Esophagus muscularis mucosa (tissue), 4 donors: ENCODE data around the gene HNF1A. TPM values are rescaled to one million over a fixed set of nuclear protein-coding genes. Genes with fewer than 3 reads are reported as not detected.

Experiments used
- DNase-seq: peaks from one replicate; pipeline ENCODE4 v3.0.0-alpha.2; 2017; ENCODE audit errors: extremely low spot score
- H3K27ac ChIP-seq, 4 donors: fragments of 200-600 bp; sonication (generic); replicated peaks in 1 of 4; 1 replicate in 3 of 4; 2 replicates in 1 of 4; pipeline ENCODE4 v1.5.1; 2016 to 2019; ENCODE audit warnings: mild to moderate bottlenecking in 1 of 4
- H3K27me3 ChIP-seq, 4 donors: fragments of 200-600 bp; sonication (generic); one replicate each; pipeline versions ENCODE4 v1.5.1 to v1.6.0; 2016 to 2019
- H3K36me3 ChIP-seq, 4 donors: fragments of 200-600 bp; sonication (generic); one replicate each; pipeline ENCODE4 v1.5.1; 2016 to 2019
- H3K4me1 ChIP-seq, 4 donors: fragments of 200-600 bp; sonication (generic); one replicate each; pipeline ENCODE4 v1.5.1; 2016 to 2019
- H3K4me3 ChIP-seq, 4 donors: fragments of 200-600 bp; sonication (generic); 1 replicate in 2 of 4; 2 replicates in 2 of 4; pipeline ENCODE4 v1.5.1; 2016 to 2019; ENCODE audit warnings: mild to moderate bottlenecking in 4 of 4, moderate library complexity in 1 of 4
- H3K9me3 ChIP-seq, 4 donors: fragments of 200-600 bp; sonication (generic); 1 replicate in 3 of 4; 2 replicates in 1 of 4; pipeline ENCODE4 v1.5.1; 2016 to 2019
- CTCF ChIP-seq, 3 experiments: fragments of 200-600 bp in 2 of 3; fragments of 450-650 bp in 1 of 3; sonication (generic) in 2 of 3; IDR thresholded peaks; one replicate each; pipeline ENCODE4 v1.5.1; 2017 to 2019; ENCODE audit warnings: antibody characterized with exemption in 3 of 3, mild to moderate bottlenecking in 2 of 3, moderate library complexity in 1 of 3
- EP300 ChIP-seq: sonication (generic); formaldehyde crosslinking; IDR thresholded peaks from one replicate; pipeline ENCODE4 v1.6.1; 2017; ENCODE audit warnings: antibody characterized with exemption
- POLR2A ChIP-seq: fragments of 450-650 bp; IDR thresholded peaks from one replicate; pipeline ENCODE4 v1.6.1; 2017; ENCODE audit warnings: antibody characterized with exemption, moderate library complexity, mild to moderate bottlenecking, low read depth
- POLR2AphosphoS5 ChIP-seq, 2 donors: sonication (generic); formaldehyde crosslinking; IDR thresholded peaks; one replicate each; pipeline ENCODE4 v1.6.1; 2017; ENCODE audit warnings: antibody characterized with exemption in 2 of 2
- WGBS: methylation state at CpG from one replicate; pipeline ENCODE4 v1.1.5; 2018; 5-methylcytosine and 5-hydroxymethylcytosine counted together
- intact Hi-C: fragments of 100-400 bp; cut with DNase I; formaldehyde crosslinking; loops from one replicate; pipeline ENCODE4 v1.15.1; 2023
- total RNA-seq, 4 donors: library from RNA; depleted of rRNA; stranded (reverse); fragments of >200 nt; gene quantifications; one replicate each; pipeline versions ENCODE4 v1.1.0 to v1.2.1, GENCODE V29; 2016

Gene HNF1A
- total RNA-seq, 4 donors from 2014 or later, result not detected

DNA sequence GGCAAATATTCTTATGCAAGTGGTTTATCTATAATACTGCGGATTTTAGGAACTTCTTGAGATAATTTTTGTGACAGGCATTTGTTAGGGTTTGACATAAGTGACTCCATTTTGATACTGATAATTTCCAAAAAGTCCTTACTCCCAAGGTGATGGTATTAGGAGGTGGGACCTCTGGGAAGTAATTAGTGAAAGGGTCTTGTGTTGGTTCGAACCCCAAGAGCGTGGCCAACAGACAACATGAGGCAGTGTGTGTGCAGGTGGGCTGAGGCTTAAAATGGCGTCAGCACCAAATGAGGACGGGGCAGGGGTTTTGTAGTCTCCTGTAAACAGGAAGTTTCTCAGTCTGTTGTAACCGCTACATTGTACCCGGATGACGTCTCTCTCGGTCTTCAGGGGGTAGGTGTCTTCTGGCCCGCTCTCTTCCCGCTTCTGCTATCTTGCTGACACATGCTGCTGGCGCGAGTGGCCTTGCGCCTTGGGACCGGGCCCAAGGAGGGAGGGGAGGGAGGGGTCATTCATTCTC lies 39.7 kb downstream of the HNF1A start:
- no peaks in the 10 kb centered on the region for H3K9me3 ChIP-seq
- no peaks in the 10 kb centered on the region for H3K27me3 ChIP-seq
- WGBS, result 89% methylated on average over 15 of the region's 15 CpGs
- peaks cover 0 to 5% (median 3%) of the 10 kb centered on the region in 4 donors for H3K36me3 ChIP-seq
- H3K4me1 ChIP-seq, result peaks cover 9 to 14% (median 12%) of the 10 kb centered on the region in 4 donors
- no peak overlapping the region for H3K4me3 ChIP-seq
- TF ChIP-seq CTCF (IDR thresholded peaks at IDR 0.05) (no peak), EP300 (no peak), POLR2AphosphoS5 (IDR thresholded peaks at IDR 0.05) (no peak), POLR2A (no peak)
- intact Hi-C loops, result no loop called here
- no peak for DNase-seq
- H3K27ac ChIP-seq, result no peak overlapping the region

- Histone ChIP-seq H3K4me3 (no peak overlapping the region), H3K4me1 (peaks cover 9 to 14% (median 12%) of the 10 kb centered on the region in 4 donors), H3K9me3 (no peaks in the 10 kb centered on the region), H3K27ac (no peak overlapping the region), H3K36me3 (no peaks in the 10 kb centered on the region), H3K27me3 (no peaks in the 10 kb centered on the region)
- 91% methylated on average over 2 of the region's 2 CpGs for WGBS
- no peak for DNase-seq
- TF ChIP-seq POLR2AphosphoS5 (IDR thresholded peaks at IDR 0.05) (no peak), CTCF (IDR thresholded peaks at IDR 0.05) (no peak), EP300 (no peak), POLR2A (no peak)
- intact Hi-C loops, result no loop called here
Measured at GRCh38 chr12:121018860-121019617, 40.7 kb downstream of the HNF1A start.

GRCh38 chr12:121021754-121022153 lies 43.4 kb downstream of the HNF1A start:
- Histone ChIP-seq H3K9me3 (no peaks in the 10 kb centered on the region), H3K27me3 (no peaks in the 10 kb centered on the region), H3K36me3 (peaks cover 0 to 5% (median 0%) of the 10 kb centered on the region in 4 donors), H3K4me3 (no peak overlapping the region), H3K27ac (no peak overlapping the region), H3K4me1 (no peaks in the 10 kb centered on the region)
- no peak for DNase-seq
- intact Hi-C loops, result no loop called here
- 86% methylated on average over 6 of the region's 6 CpGs for WGBS
- TF ChIP-seq POLR2A (no peak), CTCF (IDR thresholded peaks at IDR 0.05) (no peak), POLR2AphosphoS5 (IDR thresholded peaks at IDR 0.05) (no peak), EP300 (no peak)

DNA sequence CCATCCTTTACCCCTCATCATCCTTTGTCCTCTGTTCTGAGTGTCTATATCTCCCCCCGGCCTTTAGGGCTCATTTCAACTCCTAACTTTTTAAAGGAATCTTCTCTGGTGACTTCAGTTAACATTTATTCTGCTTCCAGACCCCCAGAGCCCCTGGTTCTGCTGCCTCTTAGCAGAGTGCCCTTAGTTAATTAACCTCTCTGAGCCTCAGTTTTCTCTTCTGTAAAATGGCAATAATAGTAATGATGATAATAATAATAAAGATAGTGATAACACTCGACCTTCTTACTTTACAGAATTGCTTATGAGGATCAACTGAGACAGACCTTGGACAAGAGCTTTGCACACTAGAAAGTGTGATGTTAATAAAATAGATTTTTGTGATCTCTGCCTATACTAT lies 44.4 kb downstream of the HNF1A start:
- H3K27ac ChIP-seq, result no peak overlapping the region
- H3K27me3 ChIP-seq, result no peaks in the 10 kb centered on the region
- no peaks in the 10 kb centered on the region for H3K4me1 ChIP-seq
- TF ChIP-seq POLR2A (no peak), POLR2AphosphoS5 (IDR thresholded peaks at IDR 0.05) (no peak)
- WGBS, result 79% methylated on average over 2 of the region's 2 CpGs
- intact Hi-C loops, result no loop called here
- H3K36me3 ChIP-seq, result peaks cover 0 to 5% (median 0%) of the 10 kb centered on the region in 4 donors
- no peak for DNase-seq
- no peaks in the 10 kb centered on the region for H3K9me3 ChIP-seq
- no peak overlapping the region for H3K4me3 ChIP-seq

DNA sequence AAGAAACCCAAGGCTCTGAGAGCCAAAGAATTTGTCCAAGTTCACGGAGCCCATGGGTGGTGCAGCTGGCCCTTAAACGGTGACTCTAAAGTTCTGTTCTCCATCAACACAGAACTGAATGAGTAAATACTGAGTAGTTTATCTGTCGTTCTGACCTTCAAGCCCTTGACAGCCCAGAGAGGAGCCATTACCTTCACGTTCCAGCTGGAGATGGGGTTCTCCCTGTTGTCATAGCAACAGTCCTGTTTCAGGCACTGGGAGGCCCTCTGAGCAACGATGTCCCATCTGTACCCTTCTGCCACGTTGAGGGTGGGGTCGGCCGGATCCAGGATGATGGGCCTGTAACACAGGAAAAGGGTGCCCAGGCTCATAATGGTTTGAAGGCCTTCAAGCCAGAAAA lies 45.5 kb downstream of the HNF1A start:
- H3K27ac ChIP-seq, result no peak overlapping the region
- no peak for TF ChIP-seq POLR2AphosphoS5 (IDR thresholded peaks at IDR 0.05)
- intact Hi-C loops, result no loop called here
- H3K36me3 ChIP-seq, result peaks cover 0 to 5% (median 0%) of the 10 kb centered on the region in 4 donors
- no peak overlapping the region for H3K4me3 ChIP-seq
- WGBS, result 78% methylated on average over 8 of the region's 8 CpGs
- no peaks in the 10 kb centered on the region for H3K4me1 ChIP-seq
- H3K9me3 ChIP-seq, result no peaks in the 10 kb centered on the region
- H3K27me3 ChIP-seq, result no peaks in the 10 kb centered on the region
- DNase-seq, result no peak
